ENCODE data around the gene RADX.

DNA sequence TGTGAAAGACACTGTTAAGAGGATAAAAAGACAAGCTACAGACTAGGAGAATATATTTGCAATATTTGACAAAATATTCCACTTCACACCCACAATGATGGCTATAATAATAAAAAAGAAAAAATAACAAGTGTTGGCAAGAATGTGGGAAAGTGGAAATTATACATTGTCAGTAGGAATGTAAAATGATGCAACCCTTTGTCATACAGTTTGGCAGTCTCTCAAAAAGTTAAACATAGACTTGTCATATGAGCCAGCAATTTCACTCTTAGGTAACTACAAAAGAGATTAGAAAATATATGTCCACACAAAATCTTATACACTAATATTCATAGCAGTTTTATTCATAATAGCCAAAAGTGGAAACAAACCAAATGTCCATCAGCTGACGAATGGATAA, 5.2 kb upstream of the RADX start:
- TF ChIP-seq POLR2AphosphoS5 (IDR thresholded peaks at IDR 0.05; ENCODE audit: borderline replicate concordance, low read depth, low read length) (no peak), EZH2 (IDR thresholded peaks at IDR 0.05) (no peak)
